OCI-LY7 (cell line): ENCODE results near the gene EDEM3. TPM values are rescaled to one million over a fixed set of nuclear protein-coding genes. Genes with fewer than 3 reads are reported as not detected.

Experiments used
- BruUV-seq: library from RNA; stranded (reverse); fragments of 400-500 nt; replicated peaks from 2 replicates; lab custom pipeline; 2021; lab: Mats Ljungman, UMichigan
- CTCF ChIA-PET: fragments of 300-600 bp; sonication (Branson Sonifier 250); formaldehyde crosslinking; loops from one replicate; lab custom pipeline; 2022; ENCODE audit warnings: antibody characterized with exemption; ENCODE audit not compliant: unreplicated experiment; lab: Charles Lee
- POLR2A ChIA-PET: fragments of 300-600 bp; sonication (Branson Sonifier 250); formaldehyde crosslinking; loops from one replicate; lab custom pipeline; 2022; ENCODE audit warnings: antibody characterized with exemption; lab: Charles Lee
- DNase-seq: peaks from one replicate; pipeline ENCODE4 v3.0.0-alpha.2; 2015; ENCODE audit warnings: low spot score
- H2AFZ ChIP-seq: fragments of 200-600 bp; sonication (generic), shearing (Covaris generic); 2 replicates; pipeline ENCODE4 v1.6.1; 2014; ENCODE audit warnings: mild to moderate bottlenecking, antibody characterized with exemption, low read length, moderate library complexity
- H3K27ac ChIP-seq: fragments of 200-600 bp; sonication (generic); 2 replicates; pipeline ENCODE4 v1.5.1; 2014; ENCODE audit warnings: mixed run types, low read depth, mild to moderate bottlenecking, moderate library complexity, low read length, inconsistent platforms; ENCODE audit not compliant: poor library complexity, severe bottlenecking
- H3K36me3 ChIP-seq: fragments of 200-600 bp; sonication (generic); 2 replicates; pipeline ENCODE4 v1.6.1; 2014; ENCODE audit warnings: mild to moderate bottlenecking, antibody characterized with exemption, low read length, moderate library complexity, mixed read lengths; ENCODE audit not compliant: insufficient read depth
- H3K4me1 ChIP-seq: fragments of 200-600 bp; sonication (generic); 2 replicates; pipeline ENCODE4 v1.5.1; 2014; ENCODE audit warnings: mild to moderate bottlenecking, low read length; ENCODE audit not compliant: insufficient read depth, poor library complexity, severe bottlenecking
- H3K4me2 ChIP-seq: fragments of 200-600 bp; sonication (generic); 2 replicates; pipeline ENCODE4 v1.6.1; 2014; ENCODE audit warnings: mild to moderate bottlenecking, low read length
- H3K4me3 ChIP-seq: fragments of 200-600 bp; sonication (generic); 2 replicates; pipeline ENCODE4 v1.5.1; 2014; ENCODE audit warnings: mild to moderate bottlenecking, low read depth, low read length; ENCODE audit not compliant: poor library complexity, severe bottlenecking
- H3K79me2 ChIP-seq: fragments of 200-600 bp; sonication (generic); 2 replicates; pipeline ENCODE4 v1.6.1; 2016; ENCODE audit warnings: low read depth, mild to moderate bottlenecking, low read length, moderate library complexity, mixed read lengths; ENCODE audit not compliant: insufficient read depth
- H3K9me2 ChIP-seq: fragments of 200-600 bp; sonication (generic); 2 replicates; pipeline ENCODE4 v1.6.1; 2016; ENCODE audit warnings: mild to moderate bottlenecking, low read length, mixed read lengths; ENCODE audit not compliant: insufficient read depth
- H3K9me3 ChIP-seq: fragments of 200-600 bp; sonication (generic); 2 replicates; pipeline ENCODE4 v1.6.1; 2014; ENCODE audit warnings: mild to moderate bottlenecking, mixed run types, low read length, mixed read lengths
- H4K20me1 ChIP-seq: fragments of 200-600 bp; sonication (generic); 2 replicates; pipeline ENCODE4 v1.6.1; 2014; ENCODE audit warnings: mild to moderate bottlenecking, antibody characterized with exemption, low read length, moderate library complexity, mixed read lengths; ENCODE audit not compliant: insufficient read depth
- CTCF ChIP-seq: fragments of 200-600 bp; sonication (generic); conservative IDR thresholded peaks from 2 replicates; pipeline ENCODE4 v1.5.1; 2014; ENCODE audit warnings: mild to moderate bottlenecking, antibody characterized with exemption, low read length, moderate library complexity, mixed read lengths
- EZH2phosphoT487 ChIP-seq: fragments of 200-600 bp; sonication (generic); IDR thresholded peaks from 2 replicates; pipeline ENCODE4 v1.6.1; 2018; ENCODE audit warnings: low read depth, borderline replicate concordance, mild to moderate bottlenecking, mixed run types, antibody characterized with exemption, low read length, moderate library complexity, mixed read lengths
- intact Hi-C: fragments of 100-400 bp; cut with micrococcal nuclease; formaldehyde crosslinking; loops from one replicate; pipeline ENCODE4 v1.10.0; 2022; ENCODE audit not compliant: unreplicated experiment
- total RNA-seq, 2 experiments: library from RNA; depleted of rRNA in 1 of 2; stranded (reverse); fragments of >200 nt in 1 of 2; shearing (Covaris generic) in 1 of 2; gene quantifications; 2 replicates each; pipeline ENCODE4 v1.2.3, GENCODE V29; 2014 to 2022

The EDEM3 gene
- total RNA-seq, 2 experiments from 2014 or later, result 19.5 to 27.4 TPM

- CTCF ChIA-PET, result no interaction called here
- BruUV-seq, result no TSS peak
Measured at GRCh38 chr1:184752656-184753055, 2.0 kb downstream of the EDEM3 start.

GRCh38 chr1:184748740-184749139 is 5.9 kb downstream of the EDEM3 start:
- intact Hi-C loops, result no loop called here
- Histone ChIP-seq H2AFZ (no peak overlapping the region), H3K4me1 (peaks cover 25% of the 10 kb centered on the region), H3K9me2 (no peaks in the 10 kb centered on the region), H3K4me3 (no peak overlapping the region), H3K9me3 (no peaks in the 10 kb centered on the region), H3K36me3 (peaks cover 19% of the 10 kb centered on the region; the same call in 1 of the 2 replicates), H3K4me2 (no peak overlapping the region), H3K79me2 (peaks cover 15% of the 10 kb centered on the region; the same call in 1 of the 2 replicates), H3K27ac (no peak overlapping the region), H4K20me1 (no peaks in the 10 kb centered on the region)
- BruUV-seq, result no TSS peak
- ChIA-PET CTCF (no interaction called here), POLR2A (interaction anchor here (0.7 kb wide), 1 partner anchor 292 kb away, joined by 3 read pairs; no protein-coding TSS in a partner anchor)
- no peak for DNase-seq
- TF ChIP-seq CTCF (no peak), EZH2phosphoT487 (no peak)

More at GRCh38 chr1:184752656-184753055, 2.0 kb downstream of the EDEM3 start:
- Histone ChIP-seq H3K9me2 (no peaks in the 10 kb centered on the region), H2AFZ (no peak overlapping the region), H3K79me2 (peaks cover 17% of the 10 kb centered on the region; the same call in 1 of the 2 replicates), H3K4me1 (peaks cover 23% of the 10 kb centered on the region), H3K4me2 (peak overlapping the region; percentile 80), H3K27ac (no peak overlapping the region), H4K20me1 (no peaks in the 10 kb centered on the region), H3K4me3 (peak overlapping the region; percentile 81), H3K9me3 (no peaks in the 10 kb centered on the region), H3K36me3 (no peaks in the 10 kb centered on the region)
- DNase-seq, result no peak
- TF ChIP-seq EZH2phosphoT487 (no peak), CTCF (no peak)
- intact Hi-C loops, result loop anchor here (5.0 kb wide), 3 partner anchors 295 to 565 kb away; partner anchors contain the start of genes IVNS1ABP, RNF2, SWT1 and TRMT1L
- POLR2A ChIA-PET, result interaction anchor here (0.6 to 4.2 kb wide), 7 partner anchors 15 to 794 kb away, joined by 3 to 17 read pairs (median 3); no protein-coding TSS in a partner anchor
